OCI-LY7 (cell line): ENCODE data around the gene ZBTB22. TPM values are rescaled to one million over a fixed set of nuclear protein-coding genes. Genes with fewer than 3 reads are reported as not detected.
A peak's percentile ranks its signal among the peaks of the same experiment; 100 is the strongest.

Source experiments
- BruUV-seq: library from RNA; stranded (reverse); fragments of 400-500 nt; replicated peaks from 2 replicates; lab custom pipeline; 2021; lab: Mats Ljungman, UMichigan
- CTCF ChIA-PET: fragments of 300-600 bp; sonication (Branson Sonifier 250); formaldehyde crosslinking; loops from one replicate; lab custom pipeline; 2022; ENCODE audit warnings: antibody characterized with exemption; ENCODE audit not compliant: unreplicated experiment; lab: Charles Lee
- POLR2A ChIA-PET: fragments of 300-600 bp; sonication (Branson Sonifier 250); formaldehyde crosslinking; loops from one replicate; lab custom pipeline; 2022; ENCODE audit warnings: antibody characterized with exemption; lab: Charles Lee
- DNase-seq: peaks from one replicate; pipeline ENCODE4 v3.0.0-alpha.2; 2015; ENCODE audit warnings: low spot score
- H2AFZ ChIP-seq: fragments of 200-600 bp; sonication (generic), shearing (Covaris generic); 2 replicates; pipeline ENCODE4 v1.6.1; 2014; ENCODE audit warnings: mild to moderate bottlenecking, antibody characterized with exemption, low read length, moderate library complexity
- H3K27ac ChIP-seq: fragments of 200-600 bp; sonication (generic); 2 replicates; pipeline ENCODE4 v1.5.1; 2014; ENCODE audit warnings: mixed run types, low read depth, mild to moderate bottlenecking, moderate library complexity, low read length, inconsistent platforms; ENCODE audit not compliant: poor library complexity, severe bottlenecking
- H3K36me3 ChIP-seq: fragments of 200-600 bp; sonication (generic); 2 replicates; pipeline ENCODE4 v1.6.1; 2014; ENCODE audit warnings: mild to moderate bottlenecking, antibody characterized with exemption, low read length, moderate library complexity, mixed read lengths; ENCODE audit not compliant: insufficient read depth
- H3K4me1 ChIP-seq: fragments of 200-600 bp; sonication (generic); 2 replicates; pipeline ENCODE4 v1.5.1; 2014; ENCODE audit warnings: mild to moderate bottlenecking, low read length; ENCODE audit not compliant: insufficient read depth, poor library complexity, severe bottlenecking
- H3K4me2 ChIP-seq: fragments of 200-600 bp; sonication (generic); 2 replicates; pipeline ENCODE4 v1.6.1; 2014; ENCODE audit warnings: mild to moderate bottlenecking, low read length
- H3K4me3 ChIP-seq: fragments of 200-600 bp; sonication (generic); 2 replicates; pipeline ENCODE4 v1.5.1; 2014; ENCODE audit warnings: mild to moderate bottlenecking, low read depth, low read length; ENCODE audit not compliant: poor library complexity, severe bottlenecking
- H3K79me2 ChIP-seq: fragments of 200-600 bp; sonication (generic); 2 replicates; pipeline ENCODE4 v1.6.1; 2016; ENCODE audit warnings: low read depth, mild to moderate bottlenecking, low read length, moderate library complexity, mixed read lengths; ENCODE audit not compliant: insufficient read depth
- H3K9me2 ChIP-seq: fragments of 200-600 bp; sonication (generic); 2 replicates; pipeline ENCODE4 v1.6.1; 2016; ENCODE audit warnings: mild to moderate bottlenecking, low read length, mixed read lengths; ENCODE audit not compliant: insufficient read depth
- H3K9me3 ChIP-seq: fragments of 200-600 bp; sonication (generic); 2 replicates; pipeline ENCODE4 v1.6.1; 2014; ENCODE audit warnings: mild to moderate bottlenecking, mixed run types, low read length, mixed read lengths
- H4K20me1 ChIP-seq: fragments of 200-600 bp; sonication (generic); 2 replicates; pipeline ENCODE4 v1.6.1; 2014; ENCODE audit warnings: mild to moderate bottlenecking, antibody characterized with exemption, low read length, moderate library complexity, mixed read lengths; ENCODE audit not compliant: insufficient read depth
- EZH2phosphoT487 ChIP-seq: fragments of 200-600 bp; sonication (generic); IDR thresholded peaks from 2 replicates; pipeline ENCODE4 v1.6.1; 2018; ENCODE audit warnings: low read depth, borderline replicate concordance, mild to moderate bottlenecking, mixed run types, antibody characterized with exemption, low read length, moderate library complexity, mixed read lengths
- intact Hi-C: fragments of 100-400 bp; cut with micrococcal nuclease; formaldehyde crosslinking; loops from one replicate; pipeline ENCODE4 v1.10.0; 2022; ENCODE audit not compliant: unreplicated experiment
- total RNA-seq, 2 experiments: library from RNA; depleted of rRNA in 1 of 2; stranded (reverse); fragments of >200 nt in 1 of 2; shearing (Covaris generic) in 1 of 2; gene quantifications; 2 replicates each; pipeline ENCODE4 v1.2.3, GENCODE V29; 2014 to 2022
- TF ChIP-seq, protein P1 (sequence below): fragments of 200-600 bp; sonication (generic); conservative IDR thresholded peaks from 2 replicates; pipeline ENCODE4 v1.5.1; 2014; ENCODE audit warnings: mild to moderate bottlenecking, antibody characterized with exemption, low read length, moderate library complexity, mixed read lengths

Gene ZBTB22
- total RNA-seq, 2 experiments from 2014 or later: 14.1 to 21.6 TPM

DNA sequence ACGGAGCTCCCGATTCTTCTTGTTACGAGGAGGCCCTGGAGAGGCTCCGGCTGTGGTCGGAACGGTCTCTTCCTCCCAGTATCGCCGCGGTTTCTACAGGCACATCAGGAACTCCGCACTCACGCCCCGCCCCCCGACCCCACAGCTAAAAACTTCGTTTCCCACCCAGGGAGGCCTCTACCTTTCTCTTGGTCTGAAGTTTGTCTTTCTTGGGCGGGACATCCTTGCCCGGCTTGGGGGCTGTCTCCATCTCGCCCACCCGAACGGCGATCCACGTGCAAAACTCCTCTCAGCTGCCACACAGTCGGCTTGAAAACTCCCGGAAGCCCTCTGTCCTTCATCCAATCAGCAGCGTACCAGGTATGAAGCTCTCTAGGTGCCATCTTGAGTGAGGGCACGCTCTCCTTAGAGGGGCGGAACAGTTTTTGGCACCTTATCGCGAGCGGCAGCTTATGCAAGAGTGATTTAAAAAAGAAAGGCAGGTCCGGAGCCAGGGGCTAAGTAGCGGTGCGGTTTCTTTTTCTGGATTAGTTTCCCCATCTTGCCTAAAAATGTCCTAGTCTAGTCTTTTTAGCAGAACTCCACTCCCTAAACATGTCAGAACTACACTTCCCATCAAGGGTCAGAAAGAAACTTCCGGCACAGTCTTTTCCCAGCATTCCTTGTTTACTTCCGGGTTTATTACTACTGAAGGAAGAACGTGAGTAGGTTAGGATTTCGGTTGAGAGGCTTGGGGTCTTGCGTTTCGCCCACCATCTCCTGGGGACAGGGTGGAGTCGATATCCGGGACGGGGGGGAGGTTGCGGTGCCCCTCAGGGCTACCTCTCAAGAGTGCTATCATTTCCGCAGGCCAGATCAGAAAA, 28.4 kb downstream of the ZBTB22 start, which contains the start of the genes PFDN6 and WDR46:
Gene PFDN6 (plus strand): TSS at position 681 of the 863 bp plus-strand sequence. CDS start 256 bp downstream, outside the sequence.
Gene WDR46 (minus strand): TSS at position 319 of the 863 bp plus-strand sequence. CDS start 69 bp downstream, at position 250.
- H3K27ac ChIP-seq: peak within 1 kb of the TSS; percentile 46
- no TSS peak for BruUV-seq

DNA sequence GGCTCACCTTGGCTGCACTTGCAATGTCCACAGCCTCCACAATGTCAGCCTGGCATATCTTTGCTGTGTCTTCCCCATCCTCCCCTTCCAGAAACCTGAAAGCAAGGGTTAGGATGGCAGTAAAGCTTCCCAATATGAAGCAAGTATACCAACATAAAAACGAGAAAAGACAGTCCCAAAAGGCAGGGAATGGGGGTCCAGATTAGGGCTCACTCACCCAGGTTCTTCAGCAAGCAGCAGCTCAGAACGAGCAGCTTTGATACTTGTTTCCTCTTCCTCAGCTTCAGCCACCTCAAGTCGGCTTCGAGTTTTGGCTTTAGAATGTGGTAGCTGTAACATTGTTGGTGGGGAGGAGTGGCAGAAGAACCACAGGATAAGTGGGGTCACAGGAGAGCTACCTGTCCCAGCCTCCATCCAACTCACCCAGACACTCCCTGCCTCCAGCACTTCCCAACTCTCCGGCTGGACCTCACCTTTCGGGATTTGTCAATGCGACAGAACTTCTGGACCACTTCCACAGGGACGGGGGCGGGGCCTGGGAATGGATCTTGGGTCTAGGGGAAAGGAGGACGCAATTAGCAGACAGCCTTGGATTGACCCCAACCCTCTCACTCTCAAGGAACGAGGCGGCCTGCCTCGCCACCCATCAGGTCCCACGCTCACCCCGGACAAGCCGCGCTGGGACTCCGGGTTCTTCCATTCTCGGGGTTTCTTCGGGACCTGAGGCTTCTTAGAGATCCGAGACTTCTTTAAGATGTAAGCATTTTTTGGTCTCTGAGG, 29.2 kb downstream of the ZBTB22 start:
- ChIA-PET CTCF (interaction anchor here (0.5 to 1.6 kb wide), 3 partner anchors 10 to 1366 kb away, joined by 3 read pairs; partner anchors contain the start of gene RGL2), POLR2A (interaction anchor here (0.7 to 3.0 kb wide), 5 partner anchors 9 to 423 kb away, joined by 3 to 19 read pairs (median 8); partner anchors contain the start of genes B3GALT4, RGL2, RPS18 and VPS52)
- Histone ChIP-seq H3K9me3 (no peaks in the 10 kb centered on the region), H2AFZ (peak overlapping the region; percentile 91), H3K4me1 (peaks cover 24% of the 10 kb centered on the region), H3K9me2 (no peaks in the 10 kb centered on the region), H3K4me2 (peak overlapping the region; percentile 87), H4K20me1 (no peaks in the 10 kb centered on the region), H3K36me3 (peaks cover 72% of the 10 kb centered on the region), H3K4me3 (peak overlapping the region; percentile 86), H3K79me2 (peaks cover 31% of the 10 kb centered on the region; the same call in 1 of the 2 replicates), H3K27ac (peak overlapping the region; percentile 46)
- DNase-seq: no peak
- intact Hi-C loops: no loop called here
- TF ChIP-seq, protein P1, sequence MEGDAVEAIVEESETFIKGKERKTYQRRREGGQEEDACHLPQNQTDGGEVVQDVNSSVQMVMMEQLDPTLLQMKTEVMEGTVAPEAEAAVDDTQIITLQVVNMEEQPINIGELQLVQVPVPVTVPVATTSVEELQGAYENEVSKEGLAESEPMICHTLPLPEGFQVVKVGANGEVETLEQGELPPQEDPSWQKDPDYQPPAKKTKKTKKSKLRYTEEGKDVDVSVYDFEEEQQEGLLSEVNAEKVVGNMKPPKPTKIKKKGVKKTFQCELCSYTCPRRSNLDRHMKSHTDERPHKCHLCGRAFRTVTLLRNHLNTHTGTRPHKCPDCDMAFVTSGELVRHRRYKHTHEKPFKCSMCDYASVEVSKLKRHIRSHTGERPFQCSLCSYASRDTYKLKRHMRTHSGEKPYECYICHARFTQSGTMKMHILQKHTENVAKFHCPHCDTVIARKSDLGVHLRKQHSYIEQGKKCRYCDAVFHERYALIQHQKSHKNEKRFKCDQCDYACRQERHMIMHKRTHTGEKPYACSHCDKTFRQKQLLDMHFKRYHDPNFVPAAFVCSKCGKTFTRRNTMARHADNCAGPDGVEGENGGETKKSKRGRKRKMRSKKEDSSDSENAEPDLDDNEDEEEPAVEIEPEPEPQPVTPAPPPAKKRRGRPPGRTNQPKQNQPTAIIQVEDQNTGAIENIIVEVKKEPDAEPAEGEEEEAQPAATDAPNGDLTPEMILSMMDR: no peak
- no peak for TF ChIP-seq EZH2phosphoT487
- TSS peak; percentile 85 for BruUV-seq

More for the DNA sequence above, 28.4 kb downstream of the ZBTB22 start, which contains the start of the genes PFDN6 and WDR46:
- POLR2A ChIA-PET: interaction anchor here (1.1 to 3.0 kb wide), 5 partner anchors 8 to 29 kb away, joined by 3 to 19 read pairs (median 8); partner anchors contain the start of genes B3GALT4, RGL2, RPS18 and VPS52
- CTCF ChIA-PET: interaction anchor here (0.5 to 1.6 kb wide), 2 partner anchors 9 to 11 kb away, joined by 3 read pairs; partner anchors contain the start of gene RGL2
- H4K20me1 ChIP-seq: no peaks in the 10 kb centered on the region
- no peaks in the 10 kb centered on the region for H3K9me2 ChIP-seq
- peaks cover 31% of the 10 kb centered on the region; the same call in 1 of the 2 replicates for H3K79me2 ChIP-seq
- intact Hi-C loops: no loop called here
- TF ChIP-seq EZH2phosphoT487: no peak
- TF ChIP-seq, protein P1: no peak
- H3K9me3 ChIP-seq: no peaks in the 10 kb centered on the region
- H2AFZ ChIP-seq: peak within 1 kb of the TSS; percentile 91
- peak within 1 kb of the TSS; percentile 86 for H3K4me3 ChIP-seq
- peak; percentile 92 for DNase-seq
- H3K4me1 ChIP-seq: peaks cover 24% of the 10 kb centered on the region
- H3K4me2 ChIP-seq: peak within 1 kb of the TSS; percentile 87
- H3K36me3 ChIP-seq: peaks cover 72% of the 10 kb centered on the region
